OCI-LY1 (cell line): Measurements from ENCODE around the gene RABGAP1L.

Source experiments
- EZH2 ChIP-seq: fragments of 200-600 bp; sonication (generic), shearing (Covaris generic); IDR thresholded peaks from 2 replicates; pipeline ENCODE4 v1.8.0; 2017; ENCODE audit warnings: borderline replicate concordance, mixed run types, mild to moderate bottlenecking, antibody characterized with exemption, low read length, moderate library complexity, mixed read lengths
- TF ChIP-seq, protein P1 (sequence below): fragments of 200-600 bp; sonication (generic), shearing (Covaris generic); IDR thresholded peaks from 2 replicates; pipeline ENCODE4 v1.5.1; 2017; ENCODE audit warnings: mild to moderate bottlenecking, antibody characterized with exemption, low read length, moderate library complexity, mixed read lengths

GRCh38 chr1:174761901-174762585 is 602.7 kb downstream of the RABGAP1L start:
- TF ChIP-seq, protein P1, sequence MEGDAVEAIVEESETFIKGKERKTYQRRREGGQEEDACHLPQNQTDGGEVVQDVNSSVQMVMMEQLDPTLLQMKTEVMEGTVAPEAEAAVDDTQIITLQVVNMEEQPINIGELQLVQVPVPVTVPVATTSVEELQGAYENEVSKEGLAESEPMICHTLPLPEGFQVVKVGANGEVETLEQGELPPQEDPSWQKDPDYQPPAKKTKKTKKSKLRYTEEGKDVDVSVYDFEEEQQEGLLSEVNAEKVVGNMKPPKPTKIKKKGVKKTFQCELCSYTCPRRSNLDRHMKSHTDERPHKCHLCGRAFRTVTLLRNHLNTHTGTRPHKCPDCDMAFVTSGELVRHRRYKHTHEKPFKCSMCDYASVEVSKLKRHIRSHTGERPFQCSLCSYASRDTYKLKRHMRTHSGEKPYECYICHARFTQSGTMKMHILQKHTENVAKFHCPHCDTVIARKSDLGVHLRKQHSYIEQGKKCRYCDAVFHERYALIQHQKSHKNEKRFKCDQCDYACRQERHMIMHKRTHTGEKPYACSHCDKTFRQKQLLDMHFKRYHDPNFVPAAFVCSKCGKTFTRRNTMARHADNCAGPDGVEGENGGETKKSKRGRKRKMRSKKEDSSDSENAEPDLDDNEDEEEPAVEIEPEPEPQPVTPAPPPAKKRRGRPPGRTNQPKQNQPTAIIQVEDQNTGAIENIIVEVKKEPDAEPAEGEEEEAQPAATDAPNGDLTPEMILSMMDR, result no peak
- no peak for TF ChIP-seq EZH2
